Esophagus (tissue), 2 donors: Measurements from ENCODE around the gene KXD1. TPM values are rescaled to one million over a fixed set of nuclear protein-coding genes. Genes with fewer than 3 reads are reported as not detected.
"Not testable (repeated sequence)": the region's sequence is repeated elsewhere in the genome, so short reads cannot be mapped to it uniquely, and the experiment has no call there.

ENCODE experiments used
- H3K27ac ChIP-seq, 2 donors: one replicate each; pipeline ENCODE4 v1.5.1; 2013; ENCODE audit warnings: low read depth in 2 of 2, mild to moderate bottlenecking in 2 of 2, inconsistent platforms in 1 of 2, low read length in 1 of 2, moderate library complexity in 1 of 2
- H3K27me3 ChIP-seq, 2 donors: one replicate each; pipeline ENCODE4 v1.6.1; 2013; ENCODE audit warnings: low read length in 2 of 2, control low read depth in 1 of 2, mild to moderate bottlenecking in 1 of 2; ENCODE audit not compliant: insufficient read depth in 2 of 2, control insufficient read depth in 1 of 2
- H3K36me3 ChIP-seq, 2 donors: one replicate each; pipeline ENCODE4 v1.6.1; 2013; ENCODE audit warnings: low read length in 1 of 2; ENCODE audit not compliant: control insufficient read depth in 2 of 2, insufficient read depth in 2 of 2
- H3K4me1 ChIP-seq, 2 donors: one replicate each; pipeline ENCODE4 v1.6.1; 2013; ENCODE audit warnings: low read length in 1 of 2; ENCODE audit not compliant: control insufficient read depth in 2 of 2, insufficient read depth in 2 of 2
- H3K4me3 ChIP-seq, 2 donors: one replicate each; pipeline ENCODE4 v1.5.1; 2013; ENCODE audit warnings: low read length in 2 of 2, mild to moderate bottlenecking in 2 of 2, low read depth in 1 of 2, moderate library complexity in 1 of 2
- H3K9me3 ChIP-seq, 2 donors: one replicate each; pipeline ENCODE4 v1.6.1; 2013; ENCODE audit warnings: mild to moderate bottlenecking in 2 of 2, low read depth in 1 of 2, low read length in 1 of 2, moderate library complexity in 1 of 2; ENCODE audit not compliant: control insufficient read depth in 2 of 2, insufficient read depth in 1 of 2
- whole genome bisulfite sequencing, 2 donors: extraction: QIAGEN DNeasy Blood & Tissue Kit; methylation state at CpG; one replicate each; pipeline ENCODE4 v1.1.7; 2013; 5-methylcytosine and 5-hydroxymethylcytosine counted together
- polyA plus RNA-seq, 2 donors: library from polyadenylated mRNA; stranded (reverse); fragments of 200-250 nt; gene quantifications; one replicate each; pipeline ENCODE4 v1.2.3, GENCODE V29; 2013
- donor health status: healthy with polysubstance abuse.
- donor health status: Bipolar disorder and iron deficiency.

Gene KXD1
- polyA plus RNA-seq, 2 donors = 43.7 to 68.1 TPM

GRCh38 chr19:18594824-18595373, 37.2 kb downstream of the KXD1 start:
- peak overlapping the region in 1 of 2 donors; percentile 7 for H3K4me3 ChIP-seq
- H3K4me1 ChIP-seq = peaks cover 3 to 7% of the 10 kb centered on the region in 2 donors
- H3K36me3 ChIP-seq = peaks cover 0 to 5% of the 10 kb centered on the region in 2 donors
- H3K9me3 ChIP-seq = peaks cover 0 to 4% of the 10 kb centered on the region in 2 donors
- H3K27me3 ChIP-seq = no peaks in the 10 kb centered on the region
- WGBS, 2 donors = 26 to 32% methylated on average over 17 to 26 of the region's 26 CpGs
- no peak overlapping the region for H3K27ac ChIP-seq

- Histone ChIP-seq H3K4me3 (no peak overlapping the region), H3K9me3 (peaks cover 0 to 4% of the 10 kb centered on the region in 2 donors), H3K27ac (no peak overlapping the region), H3K4me1 (peaks cover 3 to 5% of the 10 kb centered on the region in 2 donors), H3K36me3 (peaks cover 0 to 5% of the 10 kb centered on the region in 2 donors), H3K27me3 (no peaks in the 10 kb centered on the region)
- WGBS, 2 donors = 67 to 71% methylated on average over 6 of the region's 6 CpGs
Measured at GRCh38 chr19:18595475-18595874, 37.8 kb downstream of the KXD1 start.

- 35 to 45% methylated on average over 21 of the region's 21 CpGs for WGBS, 2 donors
- H3K9me3 ChIP-seq = no peaks in the 10 kb centered on the region
- peaks cover 3 to 5% of the 10 kb centered on the region in 2 donors for H3K4me1 ChIP-seq
- H3K36me3 ChIP-seq = no peaks in the 10 kb centered on the region
- no peak overlapping the region for H3K27ac ChIP-seq
- H3K4me3 ChIP-seq = no peak overlapping the region
- H3K27me3 ChIP-seq = no peaks in the 10 kb centered on the region
Measured at GRCh38 chr19:18596752-18597157, 39.1 kb downstream of the KXD1 start.

- WGBS, 2 donors = 48 to 61% methylated on average over 25 of the region's 25 CpGs
- no peaks in the 10 kb centered on the region for H3K9me3 ChIP-seq
- no peaks in the 10 kb centered on the region for H3K36me3 ChIP-seq
- H3K4me1 ChIP-seq = peaks cover 3 to 5% of the 10 kb centered on the region in 2 donors
- no peak overlapping the region for H3K27ac ChIP-seq
- no peaks in the 10 kb centered on the region for H3K27me3 ChIP-seq
- no peak overlapping the region for H3K4me3 ChIP-seq
Measured at GRCh38 chr19:18597809-18598660, 40.4 kb downstream of the KXD1 start.

GRCh38 chr19:18599485-18599884, 41.8 kb downstream of the KXD1 start:
- WGBS, 2 donors = 80 to 87% methylated on average over 20 of the region's 20 CpGs
- peaks cover 0 to 2% of the 10 kb centered on the region in 2 donors for H3K4me1 ChIP-seq
- no peak overlapping the region for H3K4me3 ChIP-seq
- peaks cover 0 to 5% of the 10 kb centered on the region in 2 donors for H3K27me3 ChIP-seq
- H3K36me3 ChIP-seq = no peaks in the 10 kb centered on the region
- no peaks in the 10 kb centered on the region for H3K9me3 ChIP-seq
- no peak overlapping the region for H3K27ac ChIP-seq

GRCh38 chr19:18600692-18601397, 43.2 kb downstream of the KXD1 start:
- H3K36me3 ChIP-seq, H3K4me3 ChIP-seq, H3K9me3 ChIP-seq, H3K4me1 ChIP-seq, H3K27ac ChIP-seq: not testable (repeated sequence)
- peaks cover 0 to 11% of the 10 kb centered on the region in 2 donors for H3K27me3 ChIP-seq
- 91% methylated on average over 15 of the region's 15 CpGs for WGBS, 2 donors

GRCh38 chr19:18601875-18602274, 44.2 kb downstream of the KXD1 start:
- no peaks in the 10 kb centered on the region for H3K9me3 ChIP-seq
- 74 to 84% methylated on average over 4 of the region's 4 CpGs for WGBS, 2 donors
- no peaks in the 10 kb centered on the region for H3K36me3 ChIP-seq
- peaks cover 0 to 14% of the 10 kb centered on the region in 2 donors for H3K27me3 ChIP-seq
- no peak overlapping the region for H3K4me3 ChIP-seq
- H3K4me1 ChIP-seq = no peaks in the 10 kb centered on the region
- no peak overlapping the region for H3K27ac ChIP-seq

- Histone ChIP-seq H3K27ac (no peak overlapping the region), H3K27me3 (peaks cover 0 to 20% of the 10 kb centered on the region in 2 donors), H3K4me3 (no peak overlapping the region)
Measured at GRCh38 chr19:18603255-18603957, 45.7 kb downstream of the KXD1 start.

More at GRCh38 chr19:18603255-18603957, 45.7 kb downstream of the KXD1 start:
- 25 to 50% methylated on average over 27 to 32 of the region's 32 CpGs for WGBS, 2 donors
- H3K4me1 ChIP-seq = peaks cover 6 to 7% of the 10 kb centered on the region in 2 donors
- H3K36me3 ChIP-seq = no peaks in the 10 kb centered on the region
- no peaks in the 10 kb centered on the region for H3K9me3 ChIP-seq
